PC-9 (cell line): ENCODE data around the gene ABL2. TPM values are rescaled to one million over a fixed set of nuclear protein-coding genes. Genes with fewer than 3 reads are reported as not detected.
"Not testable (repeated sequence)": the region's sequence is repeated elsewhere in the genome, so short reads cannot be mapped to it uniquely, and the experiment has no call there.

ENCODE experiments used
- Bru-seq: library from RNA; stranded (reverse); fragments of 400-500 nt; gene quantifications from one replicate; lab custom pipeline; 2021; lab: Mats Ljungman, UMichigan
- BruChase-seq, 2 experiments: library from RNA; stranded (reverse); fragments of 400-500 nt; gene quantifications; one replicate each; lab custom pipeline; 2021; lab: Mats Ljungman, UMichigan
- BruUV-seq: library from RNA; stranded (reverse); fragments of 400-500 nt; replicated peaks from 2 replicates; lab custom pipeline; 2021; lab: Mats Ljungman, UMichigan
- CTCF ChIA-PET: fragments of 300-600 bp; sonication (Branson Sonifier 250); formaldehyde crosslinking; loops from one replicate; lab custom pipeline; 2022; ENCODE audit warnings: antibody characterized with exemption; lab: Charles Lee
- POLR2A ChIA-PET: fragments of 300-600 bp; sonication (Branson Sonifier 250); formaldehyde crosslinking; loops from one replicate; lab custom pipeline; 2022; ENCODE audit warnings: antibody characterized with exemption; ENCODE audit not compliant: unreplicated experiment; lab: Charles Lee
- DNase-seq, 2 experiments: peaks; one replicate each; pipeline versions ENCODE4 v3.0.0 to v3.0.0-alpha.2; 2015 to 2022; ENCODE audit warnings: mixed read lengths in 1 of 2
- H2AFZ ChIP-seq: fragments of 200-600 bp; sonication (generic); 2 replicates; pipeline ENCODE4 v1.8.1; 2017; ENCODE audit warnings: antibody characterized with exemption
- H3F3A ChIP-seq: fragments of 200-600 bp; sonication (generic); 2 replicates; pipeline ENCODE4 v1.8.1; 2017; ENCODE audit warnings: antibody characterized with exemption, mild to moderate bottlenecking, low read depth; ENCODE audit not compliant: insufficient read depth
- H3K27ac ChIP-seq: fragments of 200-600 bp; sonication (generic); 2 replicates; pipeline ENCODE4 v1.6.1; 2016; ENCODE audit warnings: mixed run types
- H3K27me3 ChIP-seq: fragments of 200-600 bp; sonication (generic); 2 replicates; pipeline ENCODE4 v1.6.1; 2016; ENCODE audit warnings: low read depth, mixed run types; ENCODE audit not compliant: insufficient read depth
- H3K36me3 ChIP-seq: fragments of 200-600 bp; sonication (generic); 2 replicates; pipeline ENCODE4 v1.6.1; 2016; ENCODE audit warnings: low read depth, mixed run types
- H3K4me1 ChIP-seq: fragments of 200-600 bp; sonication (generic); replicated peaks from 2 replicates; pipeline ENCODE4 v1.6.1; 2016; ENCODE audit warnings: mixed run types; ENCODE audit not compliant: insufficient read depth
- H3K4me2 ChIP-seq: fragments of 200-600 bp; sonication (generic); 2 replicates; pipeline ENCODE4 v1.6.1; 2017; ENCODE audit warnings: mixed run types
- H3K4me3 ChIP-seq: fragments of 200-600 bp; sonication (generic); 2 replicates; pipeline ENCODE4 v1.6.1; 2016; ENCODE audit warnings: mixed run types
- H3K79me2 ChIP-seq: fragments of 200-600 bp; sonication (generic); 2 replicates; pipeline ENCODE4 v1.6.1; 2017; ENCODE audit warnings: low read depth, mixed run types
- H3K9me2 ChIP-seq: fragments of 200-600 bp; sonication (generic); 2 replicates; pipeline ENCODE4 v1.8.1; 2017; ENCODE audit warnings: mild to moderate bottlenecking; ENCODE audit not compliant: insufficient read depth
- H3K9me3 ChIP-seq: fragments of 200-600 bp; sonication (generic); 2 replicates; pipeline ENCODE4 v1.8.1; 2016; ENCODE audit warnings: low read depth; ENCODE audit not compliant: insufficient read depth
- H4K20me1 ChIP-seq: fragments of 200-600 bp; sonication (generic); 2 replicates; pipeline ENCODE4 v1.8.1; 2017; ENCODE audit not compliant: insufficient read depth
- CTCF ChIP-seq: fragments of 200-600 bp; sonication (generic); conservative IDR thresholded peaks from 2 replicates; pipeline ENCODE4 v1.6.1; 2017; ENCODE audit warnings: mixed run types, antibody characterized with exemption, mild to moderate bottlenecking, moderate library complexity
- EZH2 ChIP-seq: fragments of 200-600 bp; sonication (generic); IDR thresholded peaks from 2 replicates; pipeline ENCODE4 v1.8.0; 2017; ENCODE audit warnings: antibody characterized with exemption, low read depth
- intact Hi-C: fragments of 100-400 bp; cut with micrococcal nuclease; formaldehyde crosslinking; loops from one replicate; pipeline ENCODE4 v1.10.0; 2022; ENCODE audit not compliant: unreplicated experiment
- long read RNA-seq: library from polyadenylated mRNA; stranded (forward); transcript quantifications from one replicate; pipeline ENCODE4 v2.0.0, GENCODE V29; 2022
- total RNA-seq: library from RNA; stranded (reverse); gene quantifications from 2 replicates; pipeline ENCODE4 v1.2.3, GENCODE V29; 2021

The ABL2 gene
- total RNA-seq: 23.5 and 27.4 TPM in 2 replicates
- percentile 90 among the genes with signal in this experiment for Bru-seq, nascent RNA
- BruChase-seq, experiment 1, labeled RNA remaining after a 2-hour chase: percentile 91 among the genes with signal in this experiment
- BruChase-seq, experiment 2, labeled RNA remaining after a 6-hour chase: percentile 84 among the genes with signal in this experiment
- long read RNA-seq, partial matches to known transcripts: 0 of 1 reads
- long read RNA-seq, other reads (novel, unspliced or antisense): 1 of 1 reads

- BruUV-seq: no TSS peak
- peaks cover 46% of the 10 kb centered on the region for H3K79me2 ChIP-seq
- intact Hi-C loops: loop anchor here (5.0 kb wide), 2 partner anchors 63 to 697 kb away; partner anchors contain the start of gene SOAT1
- H3K4me2 ChIP-seq: peak within 1 kb of the TSS; percentile 92
- H3K9me3 ChIP-seq: no peaks in the 10 kb centered on the region
- peaks cover 33% of the 10 kb centered on the region; the same call in 1 of the 2 replicates for H3F3A ChIP-seq
- H3K27ac ChIP-seq: peak within 1 kb of the TSS; percentile 55
- POLR2A ChIA-PET: no interaction called here
- peak within 1 kb of the TSS; percentile 96 for H3K4me3 ChIP-seq
- peaks cover 36% of the 10 kb centered on the region for H3K4me1 ChIP-seq
- H2AFZ ChIP-seq: peak within 1 kb of the TSS; percentile 86
- peak; percentile 39 for DNase-seq
- CTCF ChIA-PET: no interaction called here
- TF ChIP-seq EZH2: no peak
- TF ChIP-seq CTCF: no peak
- H3K9me2 ChIP-seq: no peaks in the 10 kb centered on the region
- H3K27me3 ChIP-seq: no peaks in the 10 kb centered on the region
- no peaks in the 10 kb centered on the region for H3K36me3 ChIP-seq
- peaks cover 7% of the 10 kb centered on the region; the same call in 1 of the 2 replicates for H4K20me1 ChIP-seq
Measured at GRCh38 chr1:179229214-179230140, at the start of gene ABL2. ABL2 (minus strand) TSS chr1:179229677; CDS start chr1:179229397, 280 bp downstream.

- no peak for DNase-seq
- BruUV-seq: no TSS peak
- H4K20me1 ChIP-seq: no peaks in the 10 kb centered on the region
- no peak overlapping the region for H2AFZ ChIP-seq
- H3K27ac ChIP-seq: no peak overlapping the region
- no peaks in the 10 kb centered on the region; the same call in 1 of the 2 replicates for H3F3A ChIP-seq
- H3K79me2 ChIP-seq: no peaks in the 10 kb centered on the region
- H3K27me3 ChIP-seq: no peaks in the 10 kb centered on the region
- intact Hi-C loops: no loop called here
- H3K4me3 ChIP-seq: no peak overlapping the region
- TF ChIP-seq EZH2 (no peak), CTCF (no peak)
- H3K9me3 ChIP-seq: peaks cover 10% of the 10 kb centered on the region; the same call in 1 of the 2 replicates
- no peaks in the 10 kb centered on the region for H3K36me3 ChIP-seq
- H3K4me2 ChIP-seq: no peak overlapping the region
- ChIA-PET CTCF (no interaction called here), POLR2A (no interaction called here)
- no peaks in the 10 kb centered on the region for H3K4me1 ChIP-seq
- no peaks in the 10 kb centered on the region for H3K9me2 ChIP-seq
Measured at GRCh38 chr1:179278920-179279319, 49.4 kb upstream of the ABL2 start.

GRCh38 chr1:179274424-179274823, 44.9 kb upstream of the ABL2 start:
- H3K9me3 ChIP-seq, H2AFZ ChIP-seq, DNase-seq, H3K27me3 ChIP-seq, H4K20me1 ChIP-seq, H3K9me2 ChIP-seq, POLR2A ChIA-PET, H3K4me1 ChIP-seq, H3F3A ChIP-seq, CTCF ChIA-PET, H3K4me2 ChIP-seq, H3K36me3 ChIP-seq, intact Hi-C loops, H3K4me3 ChIP-seq, H3K79me2 ChIP-seq, H3K27ac ChIP-seq, BruUV-seq: not testable (repeated sequence)
